Measurements from ENCODE around the gene PPP2R3C. TPM values are rescaled to one million over a fixed set of nuclear protein-coding genes. Genes with fewer than 3 reads are reported as not detected.

The PPP2R3C gene
- total RNA-seq, 1 donor from 2014 or later = 15.0 TPM

DNA sequence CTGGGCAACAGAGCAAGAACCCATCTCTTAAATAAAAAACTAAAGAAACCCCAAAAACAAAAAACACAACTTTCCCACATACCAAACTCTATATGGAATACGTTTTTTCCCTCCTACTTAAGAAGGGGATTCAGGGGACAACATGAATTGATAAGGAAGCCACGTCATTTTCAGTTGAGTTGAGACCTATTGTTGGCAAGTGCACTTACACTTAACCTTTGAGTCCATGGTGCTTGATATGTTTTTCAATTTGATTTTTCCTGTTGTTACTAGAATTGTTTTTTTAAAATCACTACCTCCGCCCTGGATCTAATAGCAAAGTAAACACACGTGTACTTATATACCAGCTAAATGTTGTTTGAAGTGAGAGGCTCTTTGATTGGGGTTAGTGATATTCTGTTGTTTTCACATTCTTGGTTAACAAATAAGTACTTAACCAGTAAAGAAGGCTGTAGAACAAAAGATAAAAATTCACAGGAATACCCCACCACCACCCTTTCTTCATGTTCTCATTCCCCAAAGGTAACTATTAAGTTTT lies 73.7 kb downstream of the PPP2R3C start:
- Histone ChIP-seq H3K27me3 (ENCODE audit: control insufficient read depth, insufficient read depth, low read length) (no peaks in the 10 kb centered on the region), H3K4me3 (ENCODE audit: low read depth, low read length) (no peak overlapping the region), H3K36me3 (ENCODE audit: control insufficient read depth, insufficient read depth, low read length) (peaks cover 2% of the 10 kb centered on the region)
- DNase-seq (ENCODE audit: low read depth) (no peak), FAIRE-seq (no peak)
- no peak for TF ChIP-seq CTCF (IDR thresholded peaks at IDR 0.05; ENCODE audit: insufficient read depth, low read length, severe bottlenecking)

GRCh38 chr14:35046751-35047536 lies 74.8 kb downstream of the PPP2R3C start:
- FAIRE-seq (no peak), DNase-seq (ENCODE audit: low read depth) (peak; percentile 50)

DNA sequence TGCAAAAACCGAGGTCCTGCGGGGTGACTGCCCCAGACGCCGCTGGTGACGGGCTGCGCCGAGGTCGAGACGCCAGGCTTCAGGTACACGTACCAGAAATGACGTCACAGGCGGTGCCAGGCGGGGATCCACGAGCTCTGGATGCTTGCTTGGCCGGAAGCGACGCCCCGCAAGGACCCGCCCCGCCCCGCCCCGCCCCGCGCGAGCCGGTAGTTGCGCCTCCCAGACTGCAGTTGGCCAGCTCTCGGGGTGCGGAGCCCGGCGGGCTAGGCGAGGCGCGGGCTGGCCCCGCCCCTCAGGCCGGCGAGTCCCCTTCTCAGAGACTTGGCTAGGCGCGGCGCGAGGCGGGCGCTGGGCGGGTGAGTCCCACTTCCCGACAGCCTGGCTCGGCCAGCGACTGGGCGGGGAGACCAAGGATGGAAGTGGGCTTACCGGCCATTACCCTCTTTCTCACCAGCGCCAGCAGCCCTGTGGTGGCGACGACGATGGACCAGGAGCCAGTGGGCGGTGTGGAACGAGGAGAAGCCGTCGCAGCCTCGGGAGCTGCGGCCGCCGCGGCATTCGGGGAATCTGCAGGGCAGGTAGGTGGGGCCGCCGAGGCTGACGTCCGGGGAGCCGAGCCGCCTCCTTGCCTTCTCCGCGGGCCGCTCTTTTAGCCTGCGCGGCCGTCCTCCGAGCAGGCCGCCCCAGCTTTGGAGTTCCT lies 75.6 kb downstream of the PPP2R3C start, which contains the start of gene FAM177A1:
Gene FAM177A1 (plus strand): TSS at position 225 of the 703 bp plus-strand sequence. CDS start 192 bp downstream, at position 417.
- no peak for FAIRE-seq

More at GRCh38 chr14:35046751-35047536, 74.8 kb downstream of the PPP2R3C start:
- Histone ChIP-seq H3K27me3 (ENCODE audit: control insufficient read depth, insufficient read depth, low read length) (no peaks in the 10 kb centered on the region), H3K4me3 (ENCODE audit: low read depth, low read length) (peak overlapping the region; percentile 93), H3K36me3 (ENCODE audit: control insufficient read depth, insufficient read depth, low read length) (peaks cover 2% of the 10 kb centered on the region)
- no peak for TF ChIP-seq CTCF (IDR thresholded peaks at IDR 0.05; ENCODE audit: insufficient read depth, low read length, severe bottlenecking)

GRCh38 chr14:35045798-35046047 lies 76.1 kb downstream of the PPP2R3C start:
- no peak for DNase-seq (ENCODE audit: low read depth)
- Histone ChIP-seq H3K4me3 (ENCODE audit: low read depth, low read length) (peak overlapping the region; percentile 53), H3K27me3 (ENCODE audit: control insufficient read depth, insufficient read depth, low read length) (no peaks in the 10 kb centered on the region), H3K36me3 (ENCODE audit: control insufficient read depth, insufficient read depth, low read length) (peaks cover 2% of the 10 kb centered on the region)
- TF ChIP-seq CTCF (IDR thresholded peaks at IDR 0.05; ENCODE audit: insufficient read depth, low read length, severe bottlenecking) = no peak
- FAIRE-seq = no peak

More for the DNA sequence above, 75.6 kb downstream of the PPP2R3C start, which contains the start of gene FAM177A1:
- Histone ChIP-seq H3K27me3 (ENCODE audit: control insufficient read depth, insufficient read depth, low read length) (no peaks in the 10 kb centered on the region), H3K4me3 (ENCODE audit: low read depth, low read length) (peak within 1 kb of the TSS; percentile 93), H3K36me3 (ENCODE audit: control insufficient read depth, insufficient read depth, low read length) (peaks cover 2% of the 10 kb centered on the region)
- TF ChIP-seq CTCF (IDR thresholded peaks at IDR 0.05; ENCODE audit: insufficient read depth, low read length, severe bottlenecking) = no peak
- peak; percentile 91 for DNase-seq (ENCODE audit: low read depth)

GRCh38 chr14:35044939-35045797 lies 76.6 kb downstream of the PPP2R3C start:
- no peaks in the 10 kb centered on the region for H3K27me3 ChIP-seq (ENCODE audit: control insufficient read depth, insufficient read depth, low read length)
- no peak for TF ChIP-seq CTCF (IDR thresholded peaks at IDR 0.05; ENCODE audit: insufficient read depth, low read length, severe bottlenecking)
- FAIRE-seq (no peak), DNase-seq (ENCODE audit: low read depth) (peak; percentile 41)
- H3K4me3 ChIP-seq (ENCODE audit: low read depth, low read length) = peak overlapping the region; percentile 53
- peaks cover 2% of the 10 kb centered on the region for H3K36me3 ChIP-seq (ENCODE audit: control insufficient read depth, insufficient read depth, low read length)

Measured in bronchial epithelial cell (primary cell).